H1 (cell line): ENCODE data around the gene CXCL14. TPM values are rescaled to one million over a fixed set of nuclear protein-coding genes. Genes with fewer than 3 reads are reported as not detected.

ENCODE experiments used
- CTCF ChIA-PET: fragments of 300-600 bp; sonication (Branson Sonifier 250); formaldehyde crosslinking; loops from one replicate; lab custom pipeline; 2021; ENCODE audit not compliant: partially characterized antibody; lab: Charles Lee
- POLR2A ChIA-PET: fragments of 300-600 bp; sonication (Branson Sonifier 250); formaldehyde crosslinking; loops from one replicate; lab custom pipeline; 2021; ENCODE audit warnings: inconsistent platforms; ENCODE audit not compliant: partially characterized antibody; lab: Charles Lee
- DNase-seq, 2 experiments: peaks; one replicate each; pipeline versions ENCODE4 v3.0.0 to v3.0.0-alpha.2; 2010 to 2022; ENCODE audit warnings: low spot score in 2 of 2, low read depth in 1 of 2, mixed read lengths in 1 of 2
- FAIRE-seq: peaks from 2 replicates; lab custom pipeline; 2011; peaks lifted over from hg19 to GRCh38; lab: Jason Lieb, UNC
- H2AFZ ChIP-seq: 2 replicates; pipeline ENCODE4 v1.8.1; 2012; ENCODE audit warnings: low read length, inconsistent platforms
- H2AK5ac ChIP-seq: 2 replicates; pipeline ENCODE4 v1.6.1; 2013; ENCODE audit warnings: low read depth, low read length
- H2BK120ac ChIP-seq: replicated peaks from 2 replicates; pipeline ENCODE3; 2013; ENCODE audit warnings: low read depth, low read length, inconsistent platforms
- H2BK12ac ChIP-seq: 2 replicates; pipeline ENCODE4 v1.6.1; 2013; ENCODE audit warnings: low read depth, low read length
- H2BK15ac ChIP-seq: 2 replicates; pipeline ENCODE4 v1.6.1; 2013; ENCODE audit warnings: low read length
- H2BK20ac ChIP-seq: 2 replicates; pipeline ENCODE4 v1.6.1; 2013; ENCODE audit warnings: low read length
- H2BK5ac ChIP-seq: 2 replicates; pipeline ENCODE4 v1.6.1; 2013; ENCODE audit warnings: low read depth, low read length
- H3K14ac ChIP-seq: 2 replicates; pipeline ENCODE4 v1.6.1; 2013; ENCODE audit warnings: inconsistent platforms; ENCODE audit not compliant: insufficient read length
- H3K18ac ChIP-seq: 2 replicates; pipeline ENCODE4 v1.6.1; 2013; ENCODE audit warnings: low read length; ENCODE audit errors: extremely low read depth
- H3K23ac ChIP-seq: 2 replicates; pipeline ENCODE4 v1.6.1; 2013; ENCODE audit warnings: inconsistent platforms; ENCODE audit not compliant: insufficient read length
- H3K23me2 ChIP-seq: 2 replicates; pipeline ENCODE4 v1.6.1; 2013; ENCODE audit warnings: low read depth, low read length
- H3K27ac ChIP-seq: 2 replicates; pipeline ENCODE4 v1.6.1; 2011; ENCODE audit warnings: low read depth, low read length, inconsistent platforms
- H3K27me3 ChIP-seq, 4 experiments: replicated peaks in 1 of 4; 1 replicate in 1 of 4; 2 replicates in 3 of 4; pipeline versions ENCODE4 v1.6.1 to v1.8.1; 2011 to 2013; ENCODE audit warnings: low read length in 3 of 4, mild to moderate bottlenecking in 3 of 4, inconsistent platforms in 2 of 4, mixed read lengths in 2 of 4, moderate library complexity in 1 of 4; ENCODE audit not compliant: control insufficient read depth in 3 of 4, insufficient read depth in 3 of 4; ENCODE audit errors: extremely low read depth in 1 of 4
- H3K36me3 ChIP-seq, 4 experiments: 2 replicates each; pipeline versions ENCODE4 v1.6.1 to v1.8.1; 2011 to 2013; ENCODE audit warnings: mild to moderate bottlenecking in 4 of 4, low read length in 3 of 4, moderate library complexity in 2 of 4, control low read depth in 1 of 4, inconsistent platforms in 1 of 4; ENCODE audit not compliant: insufficient read depth in 4 of 4, control insufficient read depth in 2 of 4
- H3K4ac ChIP-seq: replicated peaks from 2 replicates; pipeline ENCODE3; 2013; ENCODE audit warnings: low read length, low read depth, mixed read lengths, inconsistent platforms; ENCODE audit not compliant: insufficient read length
- H3K4me1 ChIP-seq, 4 experiments: replicated peaks in 1 of 4; 1 replicate in 1 of 4; 2 replicates in 3 of 4; pipeline versions ENCODE4 v1.6.1 to v1.8.1; 2011 to 2013; ENCODE audit warnings: low read length in 3 of 4, inconsistent platforms in 2 of 4, mixed read lengths in 1 of 4; ENCODE audit not compliant: insufficient read depth in 4 of 4, control insufficient read depth in 3 of 4
- H3K4me2 ChIP-seq, 2 experiments: 2 replicates each; pipeline versions ENCODE4 v1.6.1 to v1.8.1; 2011 to 2013; ENCODE audit warnings: low read depth in 2 of 2, low read length in 2 of 2, control low read depth in 1 of 2, inconsistent platforms in 1 of 2, mild to moderate bottlenecking in 1 of 2; ENCODE audit not compliant: insufficient read depth in 1 of 2
- H3K4me3 ChIP-seq, 4 experiments: fragments of 200-600, 300-600 bp in 1 of 4; sonication (generic), shearing (Covaris generic), sonication (Bioruptor Twin) in 1 of 4; 2 replicates each; pipeline versions ENCODE4 v1.5.1 to v1.8.1; 2011 to 2016; ENCODE audit warnings: low read length in 4 of 4, low read depth in 3 of 4, control low read depth in 2 of 4, inconsistent platforms in 2 of 4, mild to moderate bottlenecking in 2 of 4, mixed read lengths in 1 of 4, moderate library complexity in 1 of 4; ENCODE audit not compliant: insufficient read depth in 2 of 4; ENCODE audit errors: extremely low read depth in 1 of 4
- H3K56ac ChIP-seq: replicated peaks from 2 replicates; pipeline ENCODE3; 2013; ENCODE audit warnings: low read depth, mild to moderate bottlenecking, mixed read lengths, low read length, inconsistent platforms; ENCODE audit not compliant: insufficient read length
- H3K79me1 ChIP-seq: 2 replicates; pipeline ENCODE4 v1.6.1; 2013; ENCODE audit warnings: low read depth, low read length, control low read depth
- H3K79me2 ChIP-seq, 2 experiments: 2 replicates each; pipeline versions ENCODE4 v1.6.1 to v1.8.1; 2012 to 2013; ENCODE audit warnings: low read length in 2 of 2, mild to moderate bottlenecking in 2 of 2, inconsistent platforms in 1 of 2; ENCODE audit not compliant: insufficient read depth in 2 of 2, control insufficient read depth in 1 of 2
- H3K9ac ChIP-seq, 4 experiments: replicated peaks in 1 of 4; 1 replicate in 1 of 4; 2 replicates in 3 of 4; pipeline versions ENCODE4 v1.6.1 to v1.8.1; 2011 to 2013; ENCODE audit warnings: low read depth in 3 of 4, low read length in 3 of 4, control low read depth in 2 of 4, mild to moderate bottlenecking in 2 of 4, moderate library complexity in 2 of 4, inconsistent platforms in 1 of 4; ENCODE audit errors: extremely low read depth in 1 of 4
- H3K9me3 ChIP-seq, 2 experiments: 2 replicates each; pipeline versions ENCODE4 v1.6.1 to v1.8.1; 2012 to 2013; ENCODE audit warnings: mild to moderate bottlenecking in 2 of 2, moderate library complexity in 2 of 2, control low read depth in 1 of 2, inconsistent platforms in 1 of 2, low read depth in 1 of 2, low read length in 1 of 2, mixed read lengths in 1 of 2; ENCODE audit not compliant: insufficient read depth in 2 of 2
- H4K20me1 ChIP-seq, 2 experiments: replicated peaks in 1 of 2; 2 replicates each; pipeline versions ENCODE3 to v1.8.1; 2011 to 2013; ENCODE audit warnings: inconsistent platforms in 2 of 2, low read length in 2 of 2, mild to moderate bottlenecking in 1 of 2; ENCODE audit not compliant: insufficient read depth in 2 of 2, control insufficient read depth in 1 of 2
- H4K5ac ChIP-seq: 2 replicates; pipeline ENCODE4 v1.6.1; 2013; ENCODE audit warnings: low read length, low read depth, mixed read lengths, inconsistent platforms; ENCODE audit not compliant: insufficient read length
- H4K8ac ChIP-seq: 2 replicates; pipeline ENCODE4 v1.8.0; 2013; ENCODE audit warnings: mild to moderate bottlenecking, moderate library complexity, low read length, inconsistent platforms; ENCODE audit not compliant: insufficient read depth; ENCODE audit errors: extremely low read depth
- H4K91ac ChIP-seq: replicated peaks from 2 replicates; pipeline ENCODE3; 2013; ENCODE audit warnings: low read length, mixed read lengths, inconsistent platforms; ENCODE audit not compliant: insufficient read length
- CHD1 ChIP-seq: IDR thresholded peaks from 2 replicates; pipeline ENCODE4 v1.6.1; 2012; ENCODE audit warnings: low read depth, low read length, improper control_type of control experiment
- HDAC2 ChIP-seq, 2 experiments: fragments of 300-600 bp in 1 of 2; sonication (generic) in 1 of 2; IDR thresholded peaks; 2 replicates each; pipeline ENCODE4 v1.6.1; 2011 to 2012; ENCODE audit warnings: low read depth in 2 of 2, low read length in 2 of 2, mild to moderate bottlenecking in 2 of 2, moderate library complexity in 2 of 2, borderline replicate concordance in 1 of 2, inconsistent platforms in 1 of 2
- KDM1A ChIP-seq: fragments of 200-600, 300-600 bp; sonication (generic); IDR thresholded peaks from 2 replicates; pipeline ENCODE4 v1.7.1; 2016; ENCODE audit warnings: mild to moderate bottlenecking, low read length, borderline replicate concordance
- SP1 ChIP-seq: IDR thresholded peaks from 2 replicates; pipeline ENCODE4 v1.6.1; 2011; ENCODE audit warnings: low read depth, low read length
- WGBS, 2 experiments: shearing (Covaris generic) in 1 of 2; methylation state at CpG; one replicate each; pipeline versions ENCODE4 v1.1.6 to v1.1.7; 2013 to 2015; ENCODE audit warnings: low lambda C conversion rate in 2 of 2, mixed read lengths in 2 of 2, inconsistent platforms in 1 of 2, low coverage in 1 of 2, missing lambda C conversion rate in 1 of 2; ENCODE audit not compliant: insufficient replicate concordance in 2 of 2, insufficient coverage in 1 of 2, insufficient read length in 1 of 2; ENCODE audit errors: extremely low coverage in 1 of 2, missing lambda C conversion rate in 1 of 2; 5-methylcytosine and 5-hydroxymethylcytosine counted together
- polyA plus RNA-seq, 7 experiments: library from polyadenylated mRNA; depleted of rRNA in 3 of 7; stranded (reverse) in 5 of 7; unstranded in 2 of 7; fragments of >200 nt in 5 of 7; fragments of 200-250 nt in 2 of 7; gene quantifications; 1 replicate in 5 of 7; 2 replicates in 1 of 7; 4 replicates in 1 of 7; pipeline versions ENCODE4 v1.2.1 to v1.2.3, GENCODE V29; 2011 to 2013; ENCODE audit warnings: missing spikeins in 2 of 7, mixed read lengths in 2 of 7
- total RNA-seq: library from RNA; stranded (reverse); fragmentation: NEBNext Ultra II Directional; extraction: Animal tissue kit (Norgen Biotek cat#: 25700); gene quantifications from 2 replicates; pipeline ENCODE4 v1.2.1, GENCODE V29; 2021

The CXCL14 gene
- total and polyA plus RNA-seq, 2 of the 8 experiments (the other 6 are each of a cell fraction or from before 2014, with no cell fraction given), result 1.5 to 1.8 TPM

GRCh38 chr5:135608761-135609443 is 30.1 kb upstream of the CXCL14 start:
- no peaks in the 10 kb centered on the region; the same call in 1 of the 2 replicates for H3K23me2 ChIP-seq
- H3K36me3 ChIP-seq, result no peaks in the 10 kb centered on the region
- no peak overlapping the region for H2BK5ac ChIP-seq
- ChIA-PET CTCF (interaction anchor here (0.8 to 1.8 kb wide), 4 partner anchors 14 to 120 kb away, joined by 3 to 5 read pairs (median 3); no protein-coding TSS in a partner anchor), POLR2A (no interaction called here)
- H3K27me3 ChIP-seq, result no peaks in the 10 kb centered on the region
- H4K8ac ChIP-seq, result no peak overlapping the region
- H4K20me1 ChIP-seq, result no peaks in the 10 kb centered on the region
- FAIRE-seq (no peak), DNase-seq (peak in 1 of 2 experiments; percentile 2)
- H3K79me1 ChIP-seq, result no peaks in the 10 kb centered on the region
- WGBS, 2 experiments, result 90% methylated on average over 4 of the region's 4 CpGs; no CpG with 5 or more reads in 1 of the 2 experiments
- no peak overlapping the region for H3K9ac ChIP-seq
- H3K4me1 ChIP-seq, result no peaks in the 10 kb centered on the region; a peak in 1 of 7 replicates
- no peak overlapping the region for H4K5ac ChIP-seq
- no peak overlapping the region for H3K18ac ChIP-seq
- no peak overlapping the region for H3K27ac ChIP-seq
- no peak overlapping the region for H3K4me2 ChIP-seq
- H3K79me2 ChIP-seq, result no peaks in the 10 kb centered on the region
- H2AFZ ChIP-seq, result no peak overlapping the region
- no peaks in the 10 kb centered on the region for H3K9me3 ChIP-seq
- no peak for TF ChIP-seq HDAC2 (IDR thresholded peaks at IDR 0.05; ENCODE audit: borderline replicate concordance in 1 of 2, low read depth in 2 of 2, low read length in 2 of 2)
- TF ChIP-seq KDM1A, result no peak
- no peak for TF ChIP-seq CHD1
- TF ChIP-seq SP1, result no peak
- H3K14ac ChIP-seq, result no peak overlapping the region
- no peak overlapping the region for H2BK120ac ChIP-seq
- no peak overlapping the region for H3K56ac ChIP-seq
- H2BK12ac ChIP-seq, result no peak overlapping the region
- H3K4ac ChIP-seq, result no peak overlapping the region
- no peak overlapping the region for H4K91ac ChIP-seq
- H2BK20ac ChIP-seq, result no peak overlapping the region
- H3K23ac ChIP-seq, result no peak overlapping the region
- H3K4me3 ChIP-seq, result no peak overlapping the region
- H2BK15ac ChIP-seq, result no peak overlapping the region
- H2AK5ac ChIP-seq, result no peak overlapping the region
